ENCODE results near the gene NLK. TPM values are rescaled to one million over a fixed set of nuclear protein-coding genes. Genes with fewer than 3 reads are reported as not detected.

Gene NLK
- total and polyA plus RNA-seq, 12 donors, result 5.2 to 27.3 (median 20.7) TPM

DNA sequence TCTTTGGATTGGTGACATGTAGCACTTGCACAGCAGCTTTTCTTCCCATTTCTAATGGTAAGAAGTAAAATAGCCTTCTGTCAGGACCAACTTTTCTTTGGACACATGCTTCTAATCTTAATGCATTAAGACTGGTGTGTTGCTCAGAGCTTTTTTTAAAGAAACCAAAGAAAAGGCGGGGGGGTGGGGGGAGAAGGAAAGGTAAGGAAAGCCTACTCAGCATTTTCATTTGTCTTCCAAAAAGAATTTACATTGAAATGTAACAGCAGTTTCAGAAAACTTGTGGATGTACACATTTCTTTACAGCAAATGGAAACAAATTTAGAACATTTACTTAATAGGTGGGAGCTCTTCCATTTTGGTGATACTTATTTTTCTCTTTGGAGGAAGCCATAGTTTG lies 49.6 kb downstream of the NLK start:
- TF ChIP-seq, protein P1, sequence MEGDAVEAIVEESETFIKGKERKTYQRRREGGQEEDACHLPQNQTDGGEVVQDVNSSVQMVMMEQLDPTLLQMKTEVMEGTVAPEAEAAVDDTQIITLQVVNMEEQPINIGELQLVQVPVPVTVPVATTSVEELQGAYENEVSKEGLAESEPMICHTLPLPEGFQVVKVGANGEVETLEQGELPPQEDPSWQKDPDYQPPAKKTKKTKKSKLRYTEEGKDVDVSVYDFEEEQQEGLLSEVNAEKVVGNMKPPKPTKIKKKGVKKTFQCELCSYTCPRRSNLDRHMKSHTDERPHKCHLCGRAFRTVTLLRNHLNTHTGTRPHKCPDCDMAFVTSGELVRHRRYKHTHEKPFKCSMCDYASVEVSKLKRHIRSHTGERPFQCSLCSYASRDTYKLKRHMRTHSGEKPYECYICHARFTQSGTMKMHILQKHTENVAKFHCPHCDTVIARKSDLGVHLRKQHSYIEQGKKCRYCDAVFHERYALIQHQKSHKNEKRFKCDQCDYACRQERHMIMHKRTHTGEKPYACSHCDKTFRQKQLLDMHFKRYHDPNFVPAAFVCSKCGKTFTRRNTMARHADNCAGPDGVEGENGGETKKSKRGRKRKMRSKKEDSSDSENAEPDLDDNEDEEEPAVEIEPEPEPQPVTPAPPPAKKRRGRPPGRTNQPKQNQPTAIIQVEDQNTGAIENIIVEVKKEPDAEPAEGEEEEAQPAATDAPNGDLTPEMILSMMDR (IDR thresholded peaks at IDR 0.05), result no peak
- Histone ChIP-seq H3K4me1 (peaks cover 0 to 16% (median 3%) of the 10 kb centered on the region in 9 donors), H3K27ac (no peak overlapping the region), H3K4me3 (no peak overlapping the region), H3K27me3 (no peaks in the 10 kb centered on the region), H3K36me3 (no peaks in the 10 kb centered on the region), H3K9me3 (peaks cover 0 to 16% (median 0%) of the 10 kb centered on the region in 11 donors)
- WGBS, 2 donors, result 92 to 95% methylated on average over 1 of the region's 1 CpG
- DNase-seq, result no peak
- intact Hi-C loops (cut with DNase I), result no loop called here
- ATAC-seq, result no peak

DNA sequence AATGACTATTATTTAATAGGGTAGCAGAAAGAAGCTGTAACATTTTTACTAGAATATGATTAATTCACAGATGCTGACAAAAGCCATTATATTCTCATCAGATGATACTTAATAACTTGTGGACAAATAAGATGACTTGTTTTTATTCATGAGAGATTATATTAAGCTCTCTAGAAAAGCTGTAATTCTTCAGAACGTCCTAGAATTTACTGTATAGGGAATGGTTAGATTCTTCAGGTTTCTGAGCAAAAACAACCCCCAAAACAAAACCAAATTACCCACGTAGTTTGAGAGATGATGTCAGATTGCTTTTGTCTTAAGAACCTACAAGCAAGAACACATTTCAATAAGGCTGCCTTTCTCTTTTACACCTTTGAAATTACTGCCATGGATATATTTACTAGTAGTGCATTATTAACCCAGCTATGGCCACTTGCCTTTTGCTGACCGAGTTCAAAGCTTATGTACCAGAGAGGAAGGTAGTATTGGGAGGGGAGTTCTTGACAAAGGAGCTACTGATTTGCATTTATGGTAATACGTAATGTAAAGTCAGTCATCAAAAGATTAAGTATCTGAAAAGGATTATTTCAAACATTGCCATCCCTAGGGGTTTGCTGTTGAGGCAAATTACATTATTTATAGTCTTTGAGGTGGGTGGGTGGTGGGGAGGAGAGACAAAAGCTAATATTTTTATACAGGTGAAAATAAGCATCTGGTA lies 51.7 kb downstream of the NLK start:
- TF ChIP-seq, protein P1 (IDR thresholded peaks at IDR 0.05), result no peak
- Histone ChIP-seq H3K27ac (no peak overlapping the region), H3K9me3 (peaks cover 0 to 16% (median 0%) of the 10 kb centered on the region in 11 donors), H3K27me3 (no peaks in the 10 kb centered on the region), H3K4me1 (peaks cover 0 to 26% (median 12%) of the 10 kb centered on the region in 9 donors), H3K36me3 (no peaks in the 10 kb centered on the region), H3K4me3 (no peak overlapping the region)
- ATAC-seq (no peak), DNase-seq (no peak)
- intact Hi-C loops (cut with DNase I), result no loop called here
- 92% methylated on average over 4 of the region's 4 CpGs for WGBS, 2 donors

DNA sequence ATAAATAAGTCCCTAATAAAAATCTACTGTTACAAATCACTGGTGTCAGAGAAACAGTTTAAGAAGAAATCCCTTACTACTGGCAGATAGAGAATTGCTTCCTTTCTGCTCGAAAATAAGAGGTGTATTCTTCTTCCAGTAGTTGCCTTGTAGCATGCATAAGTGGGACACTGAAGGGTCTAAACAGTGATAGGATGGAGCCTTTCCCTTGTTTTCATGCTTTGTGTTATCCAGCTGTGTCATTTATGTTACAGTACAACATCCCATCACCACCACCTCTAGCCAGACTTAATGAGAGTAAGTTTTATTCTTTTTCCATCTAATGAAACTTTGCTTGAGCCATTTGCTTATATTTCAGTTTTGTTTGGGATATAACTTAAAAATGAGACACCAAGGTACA lies 54.3 kb downstream of the NLK start:
- ATAC-seq, result no peak
- H3K27me3 ChIP-seq, result no peaks in the 10 kb centered on the region
- peaks cover 0 to 20% (median 12%) of the 10 kb centered on the region in 9 donors for H3K4me1 ChIP-seq
- H3K27ac ChIP-seq, result no peak overlapping the region
- no peak overlapping the region for H3K4me3 ChIP-seq
- intact Hi-C loops (cut with DNase I), result no loop called here
- WGBS, 2 donors, result 67 to 83% methylated on average over 1 of the region's 1 CpG
- TF ChIP-seq, protein P1 (IDR thresholded peaks at IDR 0.05), result no peak
- H3K36me3 ChIP-seq, result no peaks in the 10 kb centered on the region
- H3K9me3 ChIP-seq, result peaks cover 0 to 2% (median 0%) of the 10 kb centered on the region in 11 donors
- DNase-seq, result no peak

DNA sequence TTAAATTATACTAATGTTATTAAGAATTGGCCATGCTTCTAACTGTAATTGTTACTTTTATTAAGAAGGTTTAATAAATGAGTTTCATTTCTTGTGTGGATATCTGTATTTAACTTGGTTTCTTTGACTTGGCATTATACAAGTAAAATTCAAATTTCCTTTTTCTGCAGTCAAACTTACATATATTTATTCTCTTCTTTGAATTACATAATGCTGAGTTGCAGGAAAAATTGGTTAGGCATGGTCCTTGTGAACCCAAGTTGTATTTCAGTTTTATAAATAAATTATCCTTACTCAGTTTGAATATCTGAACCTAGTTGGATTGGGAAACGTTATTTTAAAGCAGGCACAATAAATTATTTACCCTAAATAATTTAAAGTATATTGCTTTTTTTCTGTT lies 54.8 kb downstream of the NLK start:
- intact Hi-C loops (cut with DNase I), result no loop called here
- ATAC-seq (no peak), DNase-seq (no peak)
- H3K4me3 ChIP-seq, result no peak overlapping the region
- peaks cover 0 to 7% (median 0%) of the 10 kb centered on the region in 11 donors for H3K9me3 ChIP-seq
- TF ChIP-seq, protein P1 (IDR thresholded peaks at IDR 0.05), result no peak
- peaks cover 0 to 18% (median 12%) of the 10 kb centered on the region in 9 donors for H3K4me1 ChIP-seq
- H3K36me3 ChIP-seq, result no peaks in the 10 kb centered on the region
- no peak overlapping the region for H3K27ac ChIP-seq
- WGBS, 2 donors, result 77 to 79% methylated on average over 1 of the region's 1 CpG
- H3K27me3 ChIP-seq, result no peaks in the 10 kb centered on the region
